PFSK-1 (cell line): ENCODE data around the gene SMCO3.

Source experiments
- FOXP2 ChIP-seq: optimal IDR thresholded peaks from 2 replicates; pipeline ENCODE3; 2011; ENCODE audit warnings: borderline replicate concordance, control low read depth, inconsistent platforms; ENCODE audit not compliant: insufficient read depth; ENCODE audit errors: extremely low read length, extremely low read depth
- POLR2AphosphoS5 ChIP-seq: IDR thresholded peaks from 2 replicates; pipeline ENCODE4 v1.6.1; 2012; ENCODE audit warnings: low read depth, mild to moderate bottlenecking, control low read depth, low read length, moderate library complexity
- REST ChIP-seq, 2 experiments: IDR thresholded peaks; 2 replicates each; pipeline versions ENCODE4 v1.6.1 to v1.8.0; 2011 to 2012; ENCODE audit warnings: low read depth in 2 of 2, low read length in 2 of 2, control low read depth in 1 of 2, inconsistent platforms in 1 of 2, mild to moderate bottlenecking in 1 of 2, moderate library complexity in 1 of 2; ENCODE audit not compliant: insufficient read depth in 1 of 2
- SIN3A ChIP-seq: IDR thresholded peaks from 2 replicates; pipeline ENCODE4 v1.6.1; 2012; ENCODE audit warnings: mild to moderate bottlenecking, low read length, moderate library complexity, borderline replicate concordance; ENCODE audit not compliant: insufficient read depth
- TAF1 ChIP-seq: IDR thresholded peaks from 2 replicates; pipeline ENCODE4 v1.6.1; 2012; ENCODE audit warnings: low read length, control low read depth, borderline replicate concordance; ENCODE audit not compliant: insufficient read depth

Gene SMCO3

DNA sequence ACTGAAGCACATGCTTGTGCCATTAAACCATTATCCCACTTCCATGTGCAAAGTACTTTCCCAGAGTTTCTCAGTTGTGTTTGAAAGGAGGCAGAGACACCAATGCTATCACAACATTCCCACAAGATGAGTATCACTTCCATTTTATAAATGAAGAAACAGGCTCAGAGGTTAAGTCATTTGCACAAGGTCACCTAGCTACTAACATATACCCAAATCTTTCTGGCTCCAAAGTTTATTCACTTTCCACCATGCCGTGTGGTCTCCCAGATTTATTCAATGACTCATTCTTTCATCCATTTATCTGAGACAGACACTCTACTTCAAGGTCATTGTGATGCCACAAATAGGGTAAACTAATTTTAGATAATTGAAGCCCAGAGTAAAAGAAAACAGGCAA lies 20.0 kb upstream of the SMCO3 start:
- TF ChIP-seq REST (IDR thresholded peaks at IDR 0.05; ENCODE audit: insufficient read depth in 1 of 2, low read depth in 2 of 2, low read length in 2 of 2) (no peak), TAF1 (no peak), POLR2AphosphoS5 (no peak), FOXP2 (no peak), SIN3A (no peak)

GRCh38 chr12:14833336-14833735 lies 19.4 kb upstream of the SMCO3 start:
- TF ChIP-seq POLR2AphosphoS5 (no peak), SIN3A (no peak), TAF1 (no peak), FOXP2 (no peak), REST (IDR thresholded peaks at IDR 0.05; ENCODE audit: insufficient read depth in 1 of 2, low read depth in 2 of 2, low read length in 2 of 2) (no peak)

DNA sequence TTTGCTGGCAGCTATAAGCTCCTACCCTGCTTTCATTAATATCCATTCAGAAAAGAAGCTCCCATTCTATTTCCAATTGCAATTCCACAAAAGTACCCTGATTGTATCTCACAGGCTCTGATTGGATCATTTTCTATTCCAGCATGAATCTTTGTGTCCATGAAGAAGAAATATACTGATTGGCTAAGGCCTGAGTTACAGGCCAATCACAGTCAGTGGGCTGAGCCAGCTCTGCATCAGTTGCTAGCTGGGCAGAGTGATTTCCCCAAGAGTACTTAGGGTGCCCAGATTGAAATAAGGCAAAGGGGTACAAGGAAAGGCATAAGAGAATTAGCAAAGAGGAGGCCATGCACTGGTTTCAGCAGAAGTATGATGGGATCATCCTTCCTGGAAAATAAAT lies 14.9 kb upstream of the SMCO3 start:
- no peak for TF ChIP-seq POLR2AphosphoS5

DNA sequence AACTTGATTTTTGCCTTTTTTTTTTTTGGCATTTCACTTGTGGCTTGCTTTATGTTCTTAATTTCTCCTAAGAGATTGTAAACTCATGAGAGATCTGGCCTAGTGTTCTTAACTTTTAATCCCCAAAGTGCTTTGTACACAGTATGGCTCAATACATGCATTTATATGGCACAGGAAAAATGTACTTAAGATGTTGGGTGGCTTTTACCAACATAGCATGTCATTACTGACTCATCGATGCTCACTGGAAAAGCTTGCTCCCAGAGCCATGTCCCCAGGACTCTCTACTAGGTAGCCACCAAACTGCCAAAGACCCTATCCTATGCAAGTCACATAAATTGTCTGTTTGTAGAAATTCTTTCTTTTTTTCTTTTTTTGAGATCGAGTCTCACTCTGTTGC lies 13.1 kb upstream of the SMCO3 start:
- no peak for TF ChIP-seq FOXP2
- TF ChIP-seq TAF1 = no peak
- TF ChIP-seq SIN3A = no peak
- no peak for TF ChIP-seq REST (IDR thresholded peaks at IDR 0.05; ENCODE audit: insufficient read depth in 1 of 2, low read depth in 2 of 2, low read length in 2 of 2)
- TF ChIP-seq POLR2AphosphoS5 = no peak

- TF ChIP-seq POLR2AphosphoS5 = no peak
- no peak for TF ChIP-seq REST (IDR thresholded peaks at IDR 0.05; ENCODE audit: insufficient read depth in 1 of 2, low read depth in 2 of 2, low read length in 2 of 2)
- TF ChIP-seq TAF1 = no peak
- TF ChIP-seq SIN3A = no peak
- TF ChIP-seq FOXP2 = no peak
Observed at GRCh38 chr12:14826491-14826890, 12.5 kb upstream of the SMCO3 start.

- TF ChIP-seq REST (IDR thresholded peaks at IDR 0.05; ENCODE audit: insufficient read depth in 1 of 2, low read depth in 2 of 2, low read length in 2 of 2) (no peak), POLR2AphosphoS5 (no peak), FOXP2 (no peak), SIN3A (no peak), TAF1 (no peak)
Observed at GRCh38 chr12:14825256-14825655, 11.3 kb upstream of the SMCO3 start.
